ENCODE results near the gene MEST.

DNA sequence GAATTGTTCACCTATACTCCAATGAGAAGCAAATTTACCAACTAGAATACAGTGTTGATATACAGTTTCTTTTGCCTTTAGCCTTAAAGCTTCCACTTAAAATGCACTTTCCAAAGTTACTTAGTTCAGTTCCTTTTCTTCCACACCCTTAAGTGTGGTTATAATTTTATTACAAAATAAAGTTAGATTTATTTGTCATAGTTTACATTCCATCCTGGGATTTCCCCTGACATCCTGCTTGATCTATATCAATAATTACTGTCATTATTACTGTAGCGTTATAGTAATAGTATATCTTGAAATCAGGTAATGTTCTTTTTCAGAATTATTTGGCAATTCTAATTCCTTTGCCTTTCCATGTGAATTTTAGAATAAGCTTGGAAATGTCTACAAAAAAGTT, 23.3 kb upstream of the MEST start:
- no peak for TF ChIP-seq ARNT (IDR thresholded peaks at IDR 0.05)
- TF ChIP-seq CHD2 (IDR thresholded peaks at IDR 0.05; ENCODE audit: low read depth, low read length): no peak
- no peak for TF ChIP-seq GATAD2A (CRISPR knock-in tag; IDR thresholded peaks at IDR 0.05)
- no peak for TF ChIP-seq ZNF30 (CRISPR knock-in tag; IDR thresholded peaks at IDR 0.05)
- TF ChIP-seq SMAD3 (CRISPR knock-in tag; IDR thresholded peaks at IDR 0.05): no peak
